DOHH2 (cell line): ENCODE results near the gene SOWAHB.

Experiments used
- EZH2phosphoT487 ChIP-seq: fragments of 200-600 bp; sonication (generic); IDR thresholded peaks from 2 replicates; pipeline ENCODE4 v1.6.1; 2017; ENCODE audit warnings: borderline replicate concordance, mild to moderate bottlenecking, antibody characterized with exemption, low read length, moderate library complexity, mixed read lengths
- TF ChIP-seq, protein P1 (sequence below): fragments of 200-600 bp; sonication (generic); IDR thresholded peaks from one replicate; pipeline ENCODE4 v1.5.1; 2014; ENCODE audit warnings: antibody characterized with exemption, mild to moderate bottlenecking, low read depth, low read length; ENCODE audit not compliant: poor library complexity, severe bottlenecking

DNA sequence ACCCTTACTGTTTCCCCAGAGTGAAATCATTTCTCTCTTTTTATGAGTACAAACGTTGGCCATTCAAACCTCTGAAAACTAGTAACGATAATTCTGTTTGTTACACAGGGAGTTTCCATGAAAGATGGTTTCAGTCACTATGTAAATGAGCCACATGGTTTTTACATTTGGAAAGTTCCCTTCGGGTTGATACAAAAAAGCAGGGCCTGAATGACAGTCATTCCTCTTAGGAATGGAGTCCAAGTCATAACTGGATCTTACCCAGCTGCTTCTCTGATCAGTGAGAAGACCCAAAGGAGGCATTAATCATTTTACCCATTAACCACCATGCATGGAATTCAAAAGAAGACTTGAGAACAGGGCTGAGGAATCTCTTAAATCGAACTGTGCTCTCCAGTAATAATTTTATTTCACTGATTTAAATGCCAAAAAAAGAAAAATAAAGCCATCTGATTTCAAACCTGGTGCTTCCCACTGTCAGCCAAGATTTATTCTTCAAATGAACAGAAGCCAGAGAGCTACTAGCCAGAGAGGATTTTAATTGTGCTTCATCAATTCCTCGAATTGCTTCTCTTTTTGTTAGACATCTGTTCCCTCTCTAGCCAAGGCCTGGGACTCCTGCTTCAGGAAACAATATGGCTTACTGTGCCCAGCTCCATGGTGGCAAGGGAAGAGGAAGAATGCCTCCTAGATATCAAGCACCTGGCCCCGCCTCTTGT is 3.2 kb downstream of the SOWAHB start:
- TF ChIP-seq, protein P1, sequence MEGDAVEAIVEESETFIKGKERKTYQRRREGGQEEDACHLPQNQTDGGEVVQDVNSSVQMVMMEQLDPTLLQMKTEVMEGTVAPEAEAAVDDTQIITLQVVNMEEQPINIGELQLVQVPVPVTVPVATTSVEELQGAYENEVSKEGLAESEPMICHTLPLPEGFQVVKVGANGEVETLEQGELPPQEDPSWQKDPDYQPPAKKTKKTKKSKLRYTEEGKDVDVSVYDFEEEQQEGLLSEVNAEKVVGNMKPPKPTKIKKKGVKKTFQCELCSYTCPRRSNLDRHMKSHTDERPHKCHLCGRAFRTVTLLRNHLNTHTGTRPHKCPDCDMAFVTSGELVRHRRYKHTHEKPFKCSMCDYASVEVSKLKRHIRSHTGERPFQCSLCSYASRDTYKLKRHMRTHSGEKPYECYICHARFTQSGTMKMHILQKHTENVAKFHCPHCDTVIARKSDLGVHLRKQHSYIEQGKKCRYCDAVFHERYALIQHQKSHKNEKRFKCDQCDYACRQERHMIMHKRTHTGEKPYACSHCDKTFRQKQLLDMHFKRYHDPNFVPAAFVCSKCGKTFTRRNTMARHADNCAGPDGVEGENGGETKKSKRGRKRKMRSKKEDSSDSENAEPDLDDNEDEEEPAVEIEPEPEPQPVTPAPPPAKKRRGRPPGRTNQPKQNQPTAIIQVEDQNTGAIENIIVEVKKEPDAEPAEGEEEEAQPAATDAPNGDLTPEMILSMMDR: no peak
- no peak for TF ChIP-seq EZH2phosphoT487
